GM12878 (cell line): ENCODE data around the gene FOSB. TPM values are rescaled to one million over a fixed set of nuclear protein-coding genes. Genes with fewer than 3 reads are reported as not detected.
A peak's percentile ranks its signal among the peaks of the same experiment; 100 is the strongest.

Experiments used
- ATAC-seq: fragments of 200-7000 bp; cut with Tn5 transposase; 3 replicates; pipeline ENCODE4 v1.9.1; 2020; ENCODE audit warnings: mild to moderate bottlenecking, moderate library complexity
- BruUV-seq: library from RNA; stranded (reverse); fragments of 400-500 nt; replicated peaks from 2 replicates; lab custom pipeline; 2021; lab: Mats Ljungman, UMichigan
- CTCF ChIA-PET: fragments of 300-600 bp; sonication (Branson Sonifier 250); formaldehyde crosslinking; extraction: SDS; loops from one replicate; lab custom pipeline; 2021; ENCODE audit warnings: inconsistent platforms; lab: Yijun Ruan, JAX
- POLR2A ChIA-PET: fragments of 350-600 bp; formaldehyde crosslinking; extraction: SDS; loops from one replicate; lab custom pipeline; 2021; ENCODE audit warnings: inconsistent platforms; lab: Charles Lee
- RAD21 ChIA-PET: fragments of 300-600 bp; sonication (Branson Sonifier 250); formaldehyde crosslinking; loops from one replicate; lab custom pipeline; 2023; ENCODE audit warnings: antibody characterized with exemption; ENCODE audit not compliant: unreplicated experiment; lab: Charles Lee
- SMC1A ChIA-PET: fragments of 300-600 bp; sonication (Branson Sonifier 250); formaldehyde crosslinking; loops from one replicate; lab custom pipeline; 2023; ENCODE audit not compliant: unreplicated experiment, uncharacterized antibody; lab: Charles Lee
- DNase-seq: peaks from one replicate; pipeline ENCODE4 v3.0.0-alpha.2; 2011; ENCODE audit warnings: low read depth, low spot score
- FAIRE-seq: peaks from 3 replicates; lab custom pipeline; 2011; peaks lifted over from hg19 to GRCh38; lab: Jason Lieb, UNC
- H2AFZ ChIP-seq: 2 replicates; pipeline ENCODE4 v1.6.0; 2011; ENCODE audit warnings: low read depth, low read length, control low read depth; ENCODE audit not compliant: control insufficient read depth
- H3K27ac ChIP-seq: 2 replicates; pipeline ENCODE4 v1.5.1; 2011; ENCODE audit warnings: control low read depth; ENCODE audit not compliant: control insufficient read depth, insufficient read depth
- H3K27me3 ChIP-seq, 2 experiments: replicated peaks in 1 of 2; 2 replicates each; pipeline versions ENCODE4 v1.6.0 to v1.6.1; 2011; ENCODE audit warnings: low read length in 1 of 2; ENCODE audit not compliant: control insufficient read depth in 2 of 2, insufficient read depth in 2 of 2
- H3K36me3 ChIP-seq, 2 experiments: 2 replicates each; pipeline ENCODE4 v1.5.1; 2011; ENCODE audit warnings: low read length in 1 of 2; ENCODE audit not compliant: control insufficient read depth in 2 of 2, insufficient read depth in 2 of 2
- H3K4me1 ChIP-seq: 2 replicates; pipeline ENCODE4 v1.6.1; 2011; ENCODE audit warnings: mild to moderate bottlenecking, low read length, moderate library complexity, mixed read lengths; ENCODE audit not compliant: control insufficient read depth, insufficient read depth
- H3K4me2 ChIP-seq: 2 replicates; pipeline ENCODE4 v1.6.0; 2011; ENCODE audit warnings: control low read depth; ENCODE audit not compliant: control insufficient read depth, insufficient read depth
- H3K4me3 ChIP-seq: fragments of 200-600 bp; sonication (generic); 2 replicates; pipeline ENCODE4 v1.5.1; 2016
- H3K79me2 ChIP-seq: 2 replicates; pipeline ENCODE4 v1.6.0; 2011; ENCODE audit warnings: low read length; ENCODE audit not compliant: control insufficient read depth, insufficient read depth
- H3K9ac ChIP-seq: 2 replicates; pipeline ENCODE4 v1.8.0; 2011; ENCODE audit warnings: low read length, control low read depth, mixed read lengths; ENCODE audit not compliant: control insufficient read depth, insufficient read depth
- H3K9me3 ChIP-seq: replicated peaks from 3 replicates; pipeline ENCODE4 v1.5.1; 2011; ENCODE audit warnings: mild to moderate bottlenecking, low read length; ENCODE audit not compliant: control insufficient read depth, insufficient read depth
- H4K20me1 ChIP-seq: 2 replicates; pipeline ENCODE4 v1.6.0; 2011; ENCODE audit not compliant: control insufficient read depth, insufficient read depth
- CEBPB ChIP-seq, 2 experiments: fragments of 150-350 bp in 1 of 2; IDR thresholded peaks; 2 replicates each; pipeline ENCODE4 v1.6.1; 2012 to 2014; ENCODE audit warnings: low read depth in 2 of 2, low read length in 2 of 2, borderline replicate concordance in 1 of 2, inconsistent platforms in 1 of 2
- CHD4 ChIP-seq: fragments of 200-600 bp; sonication (generic); IDR thresholded peaks from 2 replicates; pipeline ENCODE4 v1.6.1; 2016; ENCODE audit warnings: mild to moderate bottlenecking
- EED ChIP-seq: sonication (generic); IDR thresholded peaks from 2 replicates; pipeline ENCODE4 v1.6.1; 2016; ENCODE audit warnings: antibody characterized with exemption, low read depth
- ESRRA ChIP-seq: IDR thresholded peaks from 2 replicates; pipeline ENCODE4 v1.6.1; 2012; ENCODE audit warnings: mild to moderate bottlenecking, low read length, improper control_type of control experiment
- NR2C1 ChIP-seq: fragments of 450-650 bp; IDR thresholded peaks from 2 replicates; pipeline ENCODE4 v1.6.1; 2017; ENCODE audit warnings: antibody characterized with exemption, mild to moderate bottlenecking, moderate library complexity
- NR2F1 ChIP-seq: fragments of 450-650 bp; conservative IDR thresholded peaks from 2 replicates; pipeline ENCODE4 v1.6.1; 2017; ENCODE audit warnings: mild to moderate bottlenecking
- POU2F2 ChIP-seq: IDR thresholded peaks from 3 replicates; pipeline ENCODE4 v1.6.1; 2011; ENCODE audit warnings: low read depth, mild to moderate bottlenecking, low read length, borderline replicate concordance
- RAD51 ChIP-seq: fragments of 450-650 bp; IDR thresholded peaks from 2 replicates; pipeline ENCODE4 v1.6.1; 2016; ENCODE audit warnings: moderate library complexity, mild to moderate bottlenecking, inconsistent platforms
- TAF1 ChIP-seq: IDR thresholded peaks from 2 replicates; pipeline ENCODE4 v1.6.1; 2011; ENCODE audit warnings: mild to moderate bottlenecking, low read depth, low read length, borderline replicate concordance
- TCF3 ChIP-seq: IDR thresholded peaks from 2 replicates; pipeline ENCODE4 v1.6.1; 2012; ENCODE audit warnings: low read depth, mild to moderate bottlenecking, low read length, borderline replicate concordance; ENCODE audit not compliant: insufficient read depth
- ZNF217 ChIP-seq: fragments of 450-650 bp; IDR thresholded peaks from 2 replicates; pipeline ENCODE4 v1.6.1; 2017; ENCODE audit warnings: antibody characterized with exemption, mild to moderate bottlenecking
- WGBS: methylation state at CpG from one replicate; pipeline ENCODE4 v1.1.6; 2016; ENCODE audit warnings: low lambda C conversion rate; ENCODE audit not compliant: insufficient replicate concordance, insufficient coverage; ENCODE audit errors: missing lambda C conversion rate; 5-methylcytosine and 5-hydroxymethylcytosine counted together
- in situ Hi-C: fragments of 300-500 bp; cut with MboI; formaldehyde crosslinking; loops from 9 replicates; pipeline ENCODE4 v1.14.3; 2018; ENCODE audit warnings: mixed read lengths
- intact Hi-C: fragments of 100-400 bp; cut with micrococcal nuclease; formaldehyde crosslinking; loops from one replicate; pipeline ENCODE4 v1.14.2; 2022; ENCODE audit not compliant: unreplicated experiment
- polyA plus RNA-seq, 11 experiments: library from polyadenylated mRNA; depleted of rRNA in 4 of 11; unstranded in 6 of 11; stranded (reverse) in 5 of 11; fragments of >200 nt; fragmentation: Nextera tagmentation in 4 of 11; fragmentation: Illumina TruSeq in 1 of 11; extraction: Ambion mirVana in 4 of 11; extraction: Trizol in 1 of 11; gene quantifications; 1 replicate in 1 of 11; 2 replicates in 10 of 11; pipeline versions ENCODE4 v1.2.1 to v1.2.3, GENCODE V29; 2011 to 2016; ENCODE audit warnings: inconsistent platforms in 2 of 11, missing spikeins in 2 of 11, low read depth in 1 of 11
- total RNA-seq, 4 experiments: library from RNA; depleted of rRNA in 3 of 4; stranded (reverse); fragments of >200 nt in 3 of 4; fragmentation: Illumina TruSeq in 1 of 4; extraction: Trizol in 1 of 4; gene quantifications; 2 replicates each; pipeline versions ENCODE4 v1.2.1 to v1.2.3, GENCODE V29; 2013 to 2021
- TF ChIP-seq, protein P1 (sequence below): fragments of 450-650 bp; IDR thresholded peaks from 2 replicates; pipeline ENCODE4 v1.6.1; 2018; ENCODE audit warnings: mild to moderate bottlenecking, low read depth, moderate library complexity; ENCODE audit not compliant: partially characterized antibody
- TF ChIP-seq, protein P2 (sequence below): IDR thresholded peaks from 2 replicates; pipeline ENCODE4 v1.6.1; 2012; ENCODE audit warnings: low read depth, low read length, improper control_type of control experiment
- TF ChIP-seq, protein P3 (sequence below): IDR thresholded peaks from 2 replicates; pipeline ENCODE4 v1.6.1; 2012; ENCODE audit warnings: low read depth, low read length, improper control_type of control experiment

The FOSB gene
- total and polyA plus RNA-seq, 10 of the 15 experiments (the other 5 are each of a cell fraction or from before 2014, with no cell fraction given) = 0.06 to 0.56 (median 0.26) TPM

DNA sequence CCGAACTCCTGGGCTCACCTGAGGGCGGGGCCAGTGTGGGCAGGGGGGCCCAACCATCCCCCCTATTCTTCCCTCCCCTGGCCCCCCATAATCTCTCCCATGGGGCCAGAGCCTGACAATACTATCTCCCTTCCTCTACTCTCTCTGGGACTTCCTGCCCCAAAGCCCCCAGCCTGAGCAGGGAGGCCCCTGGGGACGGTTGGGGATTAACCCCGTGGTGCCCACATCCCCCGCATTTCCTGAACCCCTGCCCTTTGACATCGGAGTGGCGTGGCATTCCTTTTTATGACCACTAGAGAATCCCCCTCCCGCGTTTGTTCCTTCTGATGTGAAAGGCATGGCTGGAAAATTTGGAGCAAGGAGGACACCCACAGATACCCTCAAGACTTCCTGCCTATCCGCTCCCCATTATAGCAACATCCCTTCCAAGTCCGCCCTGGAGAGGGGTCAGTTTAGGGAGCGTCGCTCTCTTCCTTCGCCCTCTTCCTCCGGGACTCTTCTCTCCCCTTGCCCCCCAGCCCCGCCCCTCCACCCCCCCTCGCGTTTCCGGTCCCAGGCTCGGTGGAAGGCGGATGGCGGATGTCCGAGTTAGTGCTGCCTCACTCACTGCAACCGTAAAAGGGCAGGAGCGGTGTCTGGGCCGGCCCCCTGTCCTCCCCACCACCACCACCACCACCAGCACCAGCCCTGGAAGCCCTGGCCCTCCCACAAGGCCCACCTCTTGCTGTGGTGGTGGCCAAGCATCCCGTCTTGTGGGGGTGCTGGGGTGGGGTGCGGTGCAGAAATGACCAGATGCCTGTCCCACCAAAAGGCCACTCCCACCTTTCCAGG, 41.3 kb downstream of the FOSB start:
- no peaks in the 10 kb centered on the region; a peak in 2 of 4 replicates for H3K36me3 ChIP-seq
- DNase-seq (peak; percentile 69), ATAC-seq (peak; percentile 71), FAIRE-seq (peak; percentile 85)
- H3K9ac ChIP-seq = peak overlapping the region; percentile 98
- peak overlapping the region; percentile 98 for H3K27ac ChIP-seq
- SMC1A ChIA-PET = interaction anchor here (0.9 to 1.2 kb wide), 3 partner anchors 49 to 133 kb away, joined by 4 to 6 read pairs (median 4); partner anchors contain the start of gene EML2
- H3K4me1 ChIP-seq = peaks cover 31% of the 10 kb centered on the region
- no peaks in the 10 kb centered on the region for H3K27me3 ChIP-seq
- POLR2A ChIA-PET = interaction anchor here (0.6 to 2.0 kb wide), 9 partner anchors 10 to 1985 kb away, joined by 3 to 14 read pairs (median 7); partner anchors contain the start of genes PPM1N and RTN2
- WGBS = 0% methylated on average over 16 of the region's 28 CpGs
- in situ Hi-C loops (no loop called here), intact Hi-C loops (loop anchor here (5.0 kb wide), 1 partner anchor 133 kb away; no protein-coding TSS in a partner anchor)
- no peaks in the 10 kb centered on the region for H4K20me1 ChIP-seq
- peak overlapping the region; percentile 99 for H3K4me3 ChIP-seq
- no peaks in the 10 kb centered on the region; the same call in 2 of the 3 replicates for H3K9me3 ChIP-seq
- H3K4me2 ChIP-seq = peak overlapping the region; percentile 99
- CTCF ChIA-PET = interaction anchor here (0.8 to 2.1 kb wide), 7 partner anchors 10 to 133 kb away, joined by 3 to 9 read pairs (median 4); no protein-coding TSS in a partner anchor
- RAD21 ChIA-PET = interaction anchor here (0.6 to 1.7 kb wide), 5 partner anchors 8 to 384 kb away, joined by 3 to 5 read pairs (median 3); no protein-coding TSS in a partner anchor
- H2AFZ ChIP-seq = no peak overlapping the region; the same call in 1 of the 2 replicates
- BruUV-seq = TSS peak; percentile 73
- H3K79me2 ChIP-seq = peaks cover 74% of the 10 kb centered on the region
- peak; percentile 90 for TF ChIP-seq EED
- TF ChIP-seq POU2F2 = peak; percentile 45; the same call in 1 of the 3 replicates
- peak; percentile 30; the same call in 1 of the 2 replicates for TF ChIP-seq TCF3
- TF ChIP-seq ZNF217 = peak; percentile 30; the same call in 1 of the 2 replicates
- TF ChIP-seq CHD4 = no peak
- no peak for TF ChIP-seq CEBPB (IDR thresholded peaks at IDR 0.05; ENCODE audit: borderline replicate concordance in 1 of 2, low read depth in 2 of 2, low read length in 2 of 2)
- TF ChIP-seq RAD51 = no peak
- TF ChIP-seq NR2F1 = peak; percentile 99
- TF ChIP-seq TAF1 = no peak
- TF ChIP-seq ESRRA = no peak
- TF ChIP-seq, protein P1, sequence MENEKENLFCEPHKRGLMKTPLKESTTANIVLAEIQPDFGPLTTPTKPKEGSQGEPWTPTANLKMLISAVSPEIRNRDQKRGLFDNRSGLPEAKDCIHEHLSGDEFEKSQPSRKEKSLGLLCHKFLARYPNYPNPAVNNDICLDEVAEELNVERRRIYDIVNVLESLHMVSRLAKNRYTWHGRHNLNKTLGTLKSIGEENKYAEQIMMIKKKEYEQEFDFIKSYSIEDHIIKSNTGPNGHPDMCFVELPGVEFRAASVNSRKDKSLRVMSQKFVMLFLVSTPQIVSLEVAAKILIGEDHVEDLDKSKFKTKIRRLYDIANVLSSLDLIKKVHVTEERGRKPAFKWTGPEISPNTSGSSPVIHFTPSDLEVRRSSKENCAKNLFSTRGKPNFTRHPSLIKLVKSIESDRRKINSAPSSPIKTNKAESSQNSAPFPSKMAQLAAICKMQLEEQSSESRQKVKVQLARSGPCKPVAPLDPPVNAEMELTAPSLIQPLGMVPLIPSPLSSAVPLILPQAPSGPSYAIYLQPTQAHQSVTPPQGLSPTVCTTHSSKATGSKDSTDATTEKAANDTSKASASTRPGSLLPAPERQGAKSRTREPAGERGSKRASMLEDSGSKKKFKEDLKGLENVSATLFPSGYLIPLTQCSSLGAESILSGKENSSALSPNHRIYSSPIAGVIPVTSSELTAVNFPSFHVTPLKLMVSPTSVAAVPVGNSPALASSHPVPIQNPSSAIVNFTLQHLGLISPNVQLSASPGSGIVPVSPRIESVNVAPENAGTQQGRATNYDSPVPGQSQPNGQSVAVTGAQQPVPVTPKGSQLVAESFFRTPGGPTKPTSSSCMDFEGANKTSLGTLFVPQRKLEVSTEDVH = no peak
- TF ChIP-seq, protein P2, sequence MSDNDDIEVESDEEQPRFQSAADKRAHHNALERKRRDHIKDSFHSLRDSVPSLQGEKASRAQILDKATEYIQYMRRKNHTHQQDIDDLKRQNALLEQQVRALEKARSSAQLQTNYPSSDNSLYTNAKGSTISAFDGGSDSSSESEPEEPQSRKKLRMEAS = no peak
- TF ChIP-seq NR2C1 = peak; percentile 87
- TF ChIP-seq, protein P3, sequence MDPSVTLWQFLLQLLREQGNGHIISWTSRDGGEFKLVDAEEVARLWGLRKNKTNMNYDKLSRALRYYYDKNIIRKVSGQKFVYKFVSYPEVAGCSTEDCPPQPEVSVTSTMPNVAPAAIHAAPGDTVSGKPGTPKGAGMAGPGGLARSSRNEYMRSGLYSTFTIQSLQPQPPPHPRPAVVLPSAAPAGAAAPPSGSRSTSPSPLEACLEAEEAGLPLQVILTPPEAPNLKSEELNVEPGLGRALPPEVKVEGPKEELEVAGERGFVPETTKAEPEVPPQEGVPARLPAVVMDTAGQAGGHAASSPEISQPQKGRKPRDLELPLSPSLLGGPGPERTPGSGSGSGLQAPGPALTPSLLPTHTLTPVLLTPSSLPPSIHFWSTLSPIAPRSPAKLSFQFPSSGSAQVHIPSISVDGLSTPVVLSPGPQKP = peak; percentile 61; the same call in 1 of the 2 replicates
